ENCODE results near the gene FBXW8. TPM values are rescaled to one million over a fixed set of nuclear protein-coding genes. Genes with fewer than 3 reads are reported as not detected.

The FBXW8 gene
- total RNA-seq, 1 donor from 2014 or later, result 5.8 TPM

DNA sequence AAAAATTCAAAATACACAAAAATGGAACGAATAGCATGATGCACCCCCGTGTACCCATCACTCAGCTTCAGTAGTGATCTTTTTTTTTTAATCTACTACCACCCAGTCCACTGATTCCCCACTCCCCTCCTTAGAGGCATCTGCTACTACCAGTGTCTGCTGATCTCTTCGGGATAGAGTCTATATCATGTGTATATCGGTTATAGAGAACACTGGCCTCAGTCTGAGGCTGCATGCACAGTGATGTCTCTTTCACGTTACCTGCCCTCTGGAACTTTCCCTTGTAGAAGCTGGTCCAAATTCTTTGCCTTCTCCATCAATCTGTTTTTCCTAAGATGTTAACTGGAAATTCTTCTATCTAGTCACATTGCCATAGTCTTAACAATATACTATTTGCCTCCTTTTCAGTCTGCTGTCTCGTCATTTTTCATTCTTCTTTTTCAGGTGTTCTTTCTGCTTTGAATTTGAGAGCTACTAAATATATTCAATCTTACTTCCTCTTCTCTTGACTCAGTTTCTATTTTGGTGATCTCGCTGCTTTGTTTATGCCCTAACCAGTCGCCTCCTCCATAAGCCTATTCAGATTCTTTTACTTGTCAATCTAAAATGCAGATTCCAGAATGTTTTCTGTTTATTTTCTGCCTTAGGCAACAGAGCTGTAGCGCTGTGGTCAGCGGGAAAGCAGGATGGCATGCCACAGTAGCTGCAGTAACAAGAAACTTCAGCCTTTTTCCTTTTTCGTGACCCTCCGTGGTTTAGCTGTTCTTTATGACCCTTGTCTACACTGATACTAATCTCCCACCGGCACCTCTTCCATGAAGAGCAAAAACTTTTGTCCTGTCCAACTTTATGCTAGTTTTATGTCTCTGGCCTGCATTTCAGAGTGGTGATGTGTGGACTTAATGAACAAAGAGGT, 67.0 kb downstream of the FBXW8 start:
- TF ChIP-seq, protein P1, sequence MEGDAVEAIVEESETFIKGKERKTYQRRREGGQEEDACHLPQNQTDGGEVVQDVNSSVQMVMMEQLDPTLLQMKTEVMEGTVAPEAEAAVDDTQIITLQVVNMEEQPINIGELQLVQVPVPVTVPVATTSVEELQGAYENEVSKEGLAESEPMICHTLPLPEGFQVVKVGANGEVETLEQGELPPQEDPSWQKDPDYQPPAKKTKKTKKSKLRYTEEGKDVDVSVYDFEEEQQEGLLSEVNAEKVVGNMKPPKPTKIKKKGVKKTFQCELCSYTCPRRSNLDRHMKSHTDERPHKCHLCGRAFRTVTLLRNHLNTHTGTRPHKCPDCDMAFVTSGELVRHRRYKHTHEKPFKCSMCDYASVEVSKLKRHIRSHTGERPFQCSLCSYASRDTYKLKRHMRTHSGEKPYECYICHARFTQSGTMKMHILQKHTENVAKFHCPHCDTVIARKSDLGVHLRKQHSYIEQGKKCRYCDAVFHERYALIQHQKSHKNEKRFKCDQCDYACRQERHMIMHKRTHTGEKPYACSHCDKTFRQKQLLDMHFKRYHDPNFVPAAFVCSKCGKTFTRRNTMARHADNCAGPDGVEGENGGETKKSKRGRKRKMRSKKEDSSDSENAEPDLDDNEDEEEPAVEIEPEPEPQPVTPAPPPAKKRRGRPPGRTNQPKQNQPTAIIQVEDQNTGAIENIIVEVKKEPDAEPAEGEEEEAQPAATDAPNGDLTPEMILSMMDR (IDR thresholded peaks at IDR 0.05; ENCODE audit: insufficient read depth, low read length, severe bottlenecking), result no peak
- peaks cover 2% of the 10 kb centered on the region for H3K36me3 ChIP-seq (ENCODE audit: control insufficient read depth, insufficient read depth, low read length)
- no peak overlapping the region for H3K4me3 ChIP-seq (ENCODE audit: low read depth, low read length)
- no peaks in the 10 kb centered on the region for H3K27me3 ChIP-seq (ENCODE audit: control insufficient read depth, insufficient read depth, low read length)
- FAIRE-seq (no peak), DNase-seq (ENCODE audit: low read depth) (no peak)

- H3K36me3 ChIP-seq (ENCODE audit: control insufficient read depth, insufficient read depth, low read length), result peaks cover 1% of the 10 kb centered on the region
- no peak overlapping the region for H3K4me3 ChIP-seq (ENCODE audit: low read depth, low read length)
- DNase-seq (ENCODE audit: low read depth) (no peak), FAIRE-seq (no peak)
- TF ChIP-seq, protein P1 (IDR thresholded peaks at IDR 0.05; ENCODE audit: insufficient read depth, low read length, severe bottlenecking), result no peak
- H3K27me3 ChIP-seq (ENCODE audit: control insufficient read depth, insufficient read depth, low read length), result no peaks in the 10 kb centered on the region
Observed at GRCh38 chr12:116978791-116979508, 68.2 kb downstream of the FBXW8 start.

- no peaks in the 10 kb centered on the region for H3K27me3 ChIP-seq (ENCODE audit: control insufficient read depth, insufficient read depth, low read length)
- no peak overlapping the region for H3K4me3 ChIP-seq (ENCODE audit: low read depth, low read length)
- FAIRE-seq, result no peak
- no peaks in the 10 kb centered on the region for H3K36me3 ChIP-seq (ENCODE audit: control insufficient read depth, insufficient read depth, low read length)
- TF ChIP-seq, protein P1 (IDR thresholded peaks at IDR 0.05; ENCODE audit: insufficient read depth, low read length, severe bottlenecking), result no peak
- no peak for DNase-seq (ENCODE audit: low read depth)
Observed at GRCh38 chr12:116980083-116980482, 69.3 kb downstream of the FBXW8 start.

GRCh38 chr12:116982791-116983411, 72.2 kb downstream of the FBXW8 start:
- DNase-seq (ENCODE audit: low read depth) (no peak), FAIRE-seq (no peak)
- Histone ChIP-seq H3K36me3 (ENCODE audit: control insufficient read depth, insufficient read depth, low read length) (no peaks in the 10 kb centered on the region), H3K4me3 (ENCODE audit: low read depth, low read length) (no peak overlapping the region), H3K27me3 (ENCODE audit: control insufficient read depth, insufficient read depth, low read length) (no peaks in the 10 kb centered on the region)
- TF ChIP-seq, protein P1 (IDR thresholded peaks at IDR 0.05; ENCODE audit: insufficient read depth, low read length, severe bottlenecking), result no peak

GRCh38 chr12:116984098-116984497, 73.3 kb downstream of the FBXW8 start:
- H3K27me3 ChIP-seq (ENCODE audit: control insufficient read depth, insufficient read depth, low read length), result no peaks in the 10 kb centered on the region
- FAIRE-seq, result no peak
- H3K36me3 ChIP-seq (ENCODE audit: control insufficient read depth, insufficient read depth, low read length), result no peaks in the 10 kb centered on the region
- no peak for DNase-seq (ENCODE audit: low read depth)
- TF ChIP-seq, protein P1 (IDR thresholded peaks at IDR 0.05; ENCODE audit: insufficient read depth, low read length, severe bottlenecking), result no peak
- H3K4me3 ChIP-seq (ENCODE audit: low read depth, low read length), result no peak overlapping the region

Data from bronchial epithelial cell (primary cell).